Bronchial epithelial cell (primary cell): ENCODE measurements around the gene POLR3B. TPM values are rescaled to one million over a fixed set of nuclear protein-coding genes. Genes with fewer than 3 reads are reported as not detected.
"Not testable (repeated sequence)": the region's sequence is repeated elsewhere in the genome, so short reads cannot be mapped to it uniquely, and the experiment has no call there.

ENCODE experiments used
- DNase-seq: peaks from one replicate; pipeline ENCODE4 v3.0.0-alpha.2; 2010; ENCODE audit warnings: low read depth
- FAIRE-seq: peaks from 2 replicates; lab custom pipeline; 2011; peaks lifted over from hg19 to GRCh38; lab: Jason Lieb, UNC
- H3K27me3 ChIP-seq: 2 replicates; pipeline ENCODE4 v1.5.1; 2011; ENCODE audit warnings: low read length; ENCODE audit not compliant: control insufficient read depth, insufficient read depth
- H3K36me3 ChIP-seq: 2 replicates; pipeline ENCODE4 v1.5.1; 2011; ENCODE audit warnings: low read length; ENCODE audit not compliant: control insufficient read depth, insufficient read depth
- H3K4me3 ChIP-seq: 2 replicates; pipeline ENCODE4 v1.5.1; 2011; ENCODE audit warnings: mild to moderate bottlenecking, low read depth, low read length, control low read depth
- total RNA-seq: library from RNA; depleted of rRNA; stranded (reverse); fragments of >200 nt; gene quantifications from 2 replicates; pipeline ENCODE4 v1.2.1, GENCODE V29; 2014
- TF ChIP-seq, protein P1 (sequence below): IDR thresholded peaks from 2 replicates; pipeline ENCODE4 v1.5.1; 2011; ENCODE audit warnings: mild to moderate bottlenecking, moderate library complexity, low read length, control low read depth, inconsistent platforms; ENCODE audit not compliant: insufficient read depth, severe bottlenecking

The POLR3B gene
- total RNA-seq, 1 donor from 2014 or later = 9.7 TPM

DNA sequence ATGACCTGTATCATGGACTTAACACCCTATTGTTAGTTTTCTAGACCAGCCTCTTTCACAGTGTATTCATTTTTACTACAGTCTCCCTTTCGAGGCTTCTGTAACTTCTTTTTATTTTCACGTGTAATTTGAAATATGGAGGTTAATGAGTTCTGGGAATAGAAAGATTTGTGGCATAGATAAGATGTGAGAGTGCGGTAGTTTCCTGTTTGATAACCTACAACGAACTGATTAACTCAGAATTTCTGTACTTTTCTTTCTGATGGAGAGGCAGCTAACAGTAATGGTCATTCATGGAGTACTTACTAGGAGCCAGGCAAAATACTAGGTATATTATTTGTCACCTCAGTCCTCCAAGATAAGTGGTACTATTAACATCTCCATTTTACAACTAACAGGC is 21.2 kb downstream of the POLR3B start:
- TF ChIP-seq, protein P1, sequence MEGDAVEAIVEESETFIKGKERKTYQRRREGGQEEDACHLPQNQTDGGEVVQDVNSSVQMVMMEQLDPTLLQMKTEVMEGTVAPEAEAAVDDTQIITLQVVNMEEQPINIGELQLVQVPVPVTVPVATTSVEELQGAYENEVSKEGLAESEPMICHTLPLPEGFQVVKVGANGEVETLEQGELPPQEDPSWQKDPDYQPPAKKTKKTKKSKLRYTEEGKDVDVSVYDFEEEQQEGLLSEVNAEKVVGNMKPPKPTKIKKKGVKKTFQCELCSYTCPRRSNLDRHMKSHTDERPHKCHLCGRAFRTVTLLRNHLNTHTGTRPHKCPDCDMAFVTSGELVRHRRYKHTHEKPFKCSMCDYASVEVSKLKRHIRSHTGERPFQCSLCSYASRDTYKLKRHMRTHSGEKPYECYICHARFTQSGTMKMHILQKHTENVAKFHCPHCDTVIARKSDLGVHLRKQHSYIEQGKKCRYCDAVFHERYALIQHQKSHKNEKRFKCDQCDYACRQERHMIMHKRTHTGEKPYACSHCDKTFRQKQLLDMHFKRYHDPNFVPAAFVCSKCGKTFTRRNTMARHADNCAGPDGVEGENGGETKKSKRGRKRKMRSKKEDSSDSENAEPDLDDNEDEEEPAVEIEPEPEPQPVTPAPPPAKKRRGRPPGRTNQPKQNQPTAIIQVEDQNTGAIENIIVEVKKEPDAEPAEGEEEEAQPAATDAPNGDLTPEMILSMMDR = no peak
- FAIRE-seq = no peak
- no peaks in the 10 kb centered on the region for H3K27me3 ChIP-seq
- no peak overlapping the region for H3K4me3 ChIP-seq
- peaks cover 4% of the 10 kb centered on the region for H3K36me3 ChIP-seq
- DNase-seq = no peak

DNA sequence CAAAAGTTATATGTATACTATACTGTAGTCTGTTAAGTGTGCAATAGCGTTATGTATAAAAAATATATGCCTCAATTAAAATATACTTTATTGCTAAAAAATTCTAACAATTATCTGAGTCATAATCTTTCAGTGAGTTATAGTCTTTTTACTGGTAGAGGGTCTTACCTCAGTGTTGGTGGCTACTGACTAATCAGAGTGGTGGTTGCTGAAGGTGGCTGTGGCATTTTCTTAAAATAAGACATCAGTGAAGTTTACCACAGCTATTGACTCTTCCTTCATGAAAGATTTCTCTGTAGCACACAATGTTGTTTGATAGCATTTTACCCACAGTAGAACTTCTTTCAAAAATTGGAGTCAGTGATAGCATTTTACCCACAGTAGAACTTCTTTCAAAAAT is 23.4 kb downstream of the POLR3B start:
- Histone ChIP-seq H3K27me3 (no peaks in the 10 kb centered on the region), H3K4me3 (no peak overlapping the region), H3K36me3 (peaks cover 4% of the 10 kb centered on the region)
- no peak for FAIRE-seq
- TF ChIP-seq, protein P1 = no peak
- no peak for DNase-seq

DNA sequence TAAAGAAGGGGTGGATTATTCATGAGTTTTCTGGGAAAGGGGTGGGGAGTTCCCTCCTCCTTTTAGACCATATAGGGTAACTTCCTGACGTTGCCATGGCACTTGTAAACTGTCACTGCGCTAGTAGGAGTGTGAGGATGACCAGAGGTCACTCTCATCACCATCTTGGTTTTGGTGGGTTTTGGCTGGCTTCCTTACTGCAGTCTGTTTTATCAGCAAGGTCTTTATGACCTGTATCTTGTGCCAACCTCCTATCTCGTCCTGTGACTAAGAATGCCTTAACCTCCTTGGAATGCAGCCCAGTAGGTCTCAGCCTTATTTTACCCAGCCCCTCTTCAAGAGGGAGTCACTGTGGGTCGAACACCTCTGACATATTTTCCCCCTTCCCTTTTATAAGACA is 24.3 kb downstream of the POLR3B start:
- not testable (repeated sequence) for FAIRE-seq, H3K4me3 ChIP-seq, DNase-seq, H3K36me3 ChIP-seq, H3K27me3 ChIP-seq

DNA sequence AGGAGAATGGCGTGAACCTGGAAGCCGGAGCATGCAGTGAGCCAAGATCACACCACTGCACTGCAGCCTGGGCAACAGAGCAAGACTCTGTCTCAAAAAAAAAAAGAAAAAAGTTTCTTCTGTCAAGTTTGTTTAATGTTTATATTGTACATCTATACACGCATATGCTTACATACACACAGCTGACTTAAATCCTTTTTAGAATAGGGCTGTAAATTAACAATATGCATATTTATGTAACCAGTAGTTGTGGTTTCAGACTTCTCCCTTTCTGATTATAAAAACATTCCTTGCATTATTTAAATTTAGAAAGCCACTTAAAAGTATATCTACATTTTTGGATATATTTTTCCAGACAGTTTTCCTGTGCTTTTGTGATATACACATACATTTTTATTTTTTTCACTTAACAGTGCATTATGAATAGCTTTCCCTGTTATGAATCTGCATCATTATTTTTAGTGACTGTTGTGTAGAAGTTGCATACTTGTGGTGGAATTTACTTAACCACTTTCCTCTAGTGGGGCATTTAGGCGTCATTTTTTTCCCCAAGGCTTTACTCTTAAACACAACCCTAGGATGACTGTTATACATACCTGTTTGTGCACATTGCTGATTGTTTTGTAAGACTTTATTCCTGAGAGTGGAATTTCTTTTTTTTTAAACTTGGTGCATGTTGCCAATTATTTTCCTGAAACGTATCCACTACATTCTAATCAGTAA is 29.4 kb downstream of the POLR3B start:
- no peak for FAIRE-seq
- no peaks in the 10 kb centered on the region for H3K27me3 ChIP-seq
- TF ChIP-seq, protein P1 = no peak
- H3K4me3 ChIP-seq = no peak overlapping the region
- peaks cover 2% of the 10 kb centered on the region for H3K36me3 ChIP-seq
- no peak for DNase-seq

DNA sequence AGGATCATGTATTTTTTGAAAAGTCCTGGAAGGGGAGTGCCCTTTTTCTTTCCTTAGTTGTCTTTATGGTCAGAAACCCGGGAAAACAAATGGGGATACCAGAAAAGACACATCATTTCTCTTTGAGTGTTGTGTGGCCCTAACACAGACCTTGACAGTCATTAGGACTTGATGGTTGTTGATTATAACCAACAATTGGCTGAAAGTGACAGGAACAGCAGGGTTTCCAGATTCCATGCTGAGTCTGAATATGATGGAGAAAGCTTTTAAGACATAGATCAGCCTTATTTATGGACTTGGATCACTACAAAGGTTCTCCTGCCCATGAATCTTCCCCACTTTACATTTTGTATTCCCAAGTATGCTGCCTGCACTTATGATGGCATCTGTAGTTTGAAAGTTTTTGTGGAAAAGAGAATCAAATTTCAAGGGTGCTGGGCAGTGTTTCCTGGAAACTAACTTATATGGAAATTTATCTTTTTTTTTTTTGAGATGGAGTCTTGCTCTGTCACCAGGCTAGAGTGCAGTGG is 30.4 kb downstream of the POLR3B start:
- no peak for FAIRE-seq
- no peak overlapping the region for H3K4me3 ChIP-seq
- DNase-seq = no peak
- no peaks in the 10 kb centered on the region for H3K27me3 ChIP-seq
- TF ChIP-seq, protein P1 = no peak
- peaks cover under 1% of the 10 kb centered on the region for H3K36me3 ChIP-seq

DNA sequence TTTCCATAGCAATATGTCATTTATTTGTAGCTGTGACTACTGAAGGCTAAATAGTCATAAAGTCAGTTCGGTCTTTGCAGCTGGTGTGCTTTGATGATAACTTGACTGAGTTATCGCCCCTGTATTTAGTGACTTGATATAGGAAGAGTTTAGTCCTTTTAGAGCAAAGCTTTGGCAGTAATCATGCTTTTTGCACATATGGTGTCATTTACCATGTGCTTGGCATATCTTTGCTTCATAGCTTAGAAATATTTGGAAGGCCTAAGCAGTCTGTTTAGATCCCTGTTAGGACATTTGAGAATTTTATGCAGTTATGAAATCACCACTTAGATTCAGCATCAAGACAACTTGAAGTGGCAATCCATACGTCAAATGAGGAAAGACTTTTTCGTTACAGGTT is 31.6 kb downstream of the POLR3B start:
- H3K27me3 ChIP-seq = no peaks in the 10 kb centered on the region
- TF ChIP-seq, protein P1 = no peak
- DNase-seq (no peak), FAIRE-seq (peak; percentile 13)
- H3K36me3 ChIP-seq = peaks cover 2% of the 10 kb centered on the region
- H3K4me3 ChIP-seq = no peak overlapping the region
